ENCODE results near the gene CCR9. TPM values are rescaled to one million over a fixed set of nuclear protein-coding genes. Genes with fewer than 3 reads are reported as not detected.

CCR9 gene
- polyA plus RNA-seq, 3 donors: not detected

DNA sequence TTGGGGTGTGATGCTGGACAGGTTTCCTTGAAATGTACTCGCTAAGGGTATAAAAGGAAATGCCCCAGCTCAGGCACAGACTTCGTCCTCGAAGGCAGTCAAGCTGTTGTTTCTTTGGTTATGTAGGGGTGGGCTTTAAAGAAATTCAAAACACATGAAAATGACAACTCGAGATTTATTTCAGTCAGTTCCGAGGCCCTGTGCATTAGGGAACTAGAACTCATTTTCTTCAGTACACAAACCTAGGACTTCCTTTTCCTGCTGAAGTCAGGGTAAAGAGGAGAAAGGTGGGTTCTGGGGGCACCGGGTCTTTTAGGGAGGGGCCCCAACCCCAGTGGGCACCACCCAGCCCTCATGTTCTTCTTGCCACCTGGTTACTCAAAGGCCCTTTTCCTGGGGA lies 7.7 kb downstream of the CCR9 start:
- Histone ChIP-seq H2AFZ (ENCODE audit: insufficient read depth, low read depth, low read length, poor library complexity, severe bottlenecking) (no peak overlapping the region), H3K36me3 (replicated peaks in 1 of 2; ENCODE audit: control insufficient read depth in 1 of 2, insufficient read depth in 2 of 2, low read length in 2 of 2) (no peaks in the 10 kb centered on the region), H3K79me2 (ENCODE audit: insufficient read depth, low read length) (no peaks in the 10 kb centered on the region), H3K4me1 (ENCODE audit: control insufficient read depth in 1 of 2, insufficient read depth in 2 of 2, low read length in 2 of 2) (peaks cover 0 to 2% of the 10 kb centered on the region in 2 donors), H3K9me3 (replicated peaks in 1 of 2; ENCODE audit: control insufficient read depth in 1 of 2, insufficient read depth in 1 of 2, low read length in 2 of 2) (no peaks in the 10 kb centered on the region), H3K4me3 (replicated peaks in 1 of 3; ENCODE audit: low read depth in 2 of 3, low read length in 3 of 3) (no peak overlapping the region), H3K27ac (ENCODE audit: low read depth in 1 of 2, low read length in 2 of 2) (no peak overlapping the region), H3K9ac (ENCODE audit: insufficient read depth, low read length, poor library complexity, severe bottlenecking) (no peak overlapping the region), H4K20me1 (ENCODE audit: insufficient read depth, low read length) (no peaks in the 10 kb centered on the region), H3K27me3 (ENCODE audit: control insufficient read depth in 2 of 2, insufficient read depth in 2 of 2, low read length in 2 of 2) (no peaks in the 10 kb centered on the region), H3K4me2 (replicated peaks; ENCODE audit: extremely low read depth, low read length, poor library complexity, severe bottlenecking) (no peak overlapping the region)
- Mint-ChIP-seq H3K36me3 (no peaks in the 10 kb centered on the region), H3K4me3 (peak overlapping the region in 1 of 2 donors; percentile 13), H3K27ac (peak overlapping the region in 2 of 7 donors; percentile 14 to 23), H3K9me3 (no peaks in the 10 kb centered on the region), H3K27me3 (ENCODE audit: low read depth in 3 of 3) (peaks cover 2 to 8% (median 3%) of the 10 kb centered on the region in 3 donors), H3K4me1 (peaks cover 21% of the 10 kb centered on the region)
- TF ChIP-seq, protein P1, sequence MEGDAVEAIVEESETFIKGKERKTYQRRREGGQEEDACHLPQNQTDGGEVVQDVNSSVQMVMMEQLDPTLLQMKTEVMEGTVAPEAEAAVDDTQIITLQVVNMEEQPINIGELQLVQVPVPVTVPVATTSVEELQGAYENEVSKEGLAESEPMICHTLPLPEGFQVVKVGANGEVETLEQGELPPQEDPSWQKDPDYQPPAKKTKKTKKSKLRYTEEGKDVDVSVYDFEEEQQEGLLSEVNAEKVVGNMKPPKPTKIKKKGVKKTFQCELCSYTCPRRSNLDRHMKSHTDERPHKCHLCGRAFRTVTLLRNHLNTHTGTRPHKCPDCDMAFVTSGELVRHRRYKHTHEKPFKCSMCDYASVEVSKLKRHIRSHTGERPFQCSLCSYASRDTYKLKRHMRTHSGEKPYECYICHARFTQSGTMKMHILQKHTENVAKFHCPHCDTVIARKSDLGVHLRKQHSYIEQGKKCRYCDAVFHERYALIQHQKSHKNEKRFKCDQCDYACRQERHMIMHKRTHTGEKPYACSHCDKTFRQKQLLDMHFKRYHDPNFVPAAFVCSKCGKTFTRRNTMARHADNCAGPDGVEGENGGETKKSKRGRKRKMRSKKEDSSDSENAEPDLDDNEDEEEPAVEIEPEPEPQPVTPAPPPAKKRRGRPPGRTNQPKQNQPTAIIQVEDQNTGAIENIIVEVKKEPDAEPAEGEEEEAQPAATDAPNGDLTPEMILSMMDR (IDR thresholded peaks at IDR 0.05): no peak
- intact Hi-C loops (cut with micrococcal nuclease): no loop called here
- no CpG with 5 or more reads among the region's 6 CpGs for WGBS (ENCODE audit: insufficient coverage)
- no peak for DNase-seq

DNA sequence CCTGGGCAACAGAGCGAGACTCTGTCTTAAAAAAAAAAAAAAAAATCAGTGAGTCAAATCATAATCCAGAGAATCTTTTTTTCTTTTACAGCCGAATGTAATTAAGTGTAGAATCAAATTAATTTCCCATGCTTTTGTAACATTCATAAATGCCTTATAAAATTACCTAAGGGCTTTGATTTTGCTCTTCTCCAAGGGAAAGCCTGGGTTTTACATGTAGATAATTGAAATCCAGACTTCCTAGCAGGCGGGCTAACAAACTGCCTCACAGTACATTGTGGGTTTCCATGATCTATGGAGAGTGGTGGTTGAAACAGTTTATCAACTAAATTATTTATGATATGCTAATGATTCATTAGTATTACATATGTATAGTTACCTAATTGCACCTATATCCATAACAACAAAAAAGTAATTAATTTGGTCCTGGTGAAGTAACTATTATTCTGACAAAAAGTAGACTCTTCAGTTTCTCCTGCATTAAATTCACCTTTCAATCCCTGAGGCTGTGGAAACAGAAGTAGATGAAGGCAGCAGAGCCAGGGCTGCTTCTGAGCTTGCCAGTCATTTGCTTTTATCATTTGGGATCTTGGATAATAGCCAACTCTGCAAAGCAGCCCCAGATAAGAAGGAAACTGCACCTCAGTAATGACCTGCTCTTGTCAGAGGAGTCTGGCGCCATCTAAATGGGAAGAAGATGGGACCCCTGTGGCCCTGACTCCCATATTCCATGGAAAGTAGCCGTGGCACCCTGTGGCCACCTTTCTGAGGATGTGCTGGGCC lies 9.5 kb downstream of the CCR9 start:
- H3K9ac ChIP-seq (ENCODE audit: insufficient read depth, low read length, poor library complexity, severe bottlenecking): no peak overlapping the region
- H3K36me3 Mint-ChIP-seq: no peaks in the 10 kb centered on the region
- H3K4me2 ChIP-seq (replicated peaks; ENCODE audit: extremely low read depth, low read length, poor library complexity, severe bottlenecking): no peak overlapping the region
- no peak overlapping the region for H3K27ac Mint-ChIP-seq
- H3K27me3 ChIP-seq (ENCODE audit: control insufficient read depth in 2 of 2, insufficient read depth in 2 of 2, low read length in 2 of 2): no peaks in the 10 kb centered on the region
- no peaks in the 10 kb centered on the region for H3K4me1 ChIP-seq (ENCODE audit: control insufficient read depth in 1 of 2, insufficient read depth in 2 of 2, low read length in 2 of 2)
- H3K36me3 ChIP-seq (replicated peaks in 1 of 2; ENCODE audit: control insufficient read depth in 1 of 2, insufficient read depth in 2 of 2, low read length in 2 of 2): no peaks in the 10 kb centered on the region
- no peak overlapping the region for H3K27ac ChIP-seq (ENCODE audit: low read depth in 1 of 2, low read length in 2 of 2)
- no peak overlapping the region for H2AFZ ChIP-seq (ENCODE audit: insufficient read depth, low read depth, low read length, poor library complexity, severe bottlenecking)
- no peak overlapping the region for H3K4me3 Mint-ChIP-seq
- peaks cover 0 to 6% (median 2%) of the 10 kb centered on the region in 3 donors for H3K27me3 Mint-ChIP-seq (ENCODE audit: low read depth in 3 of 3)
- H3K4me3 ChIP-seq (replicated peaks in 1 of 3; ENCODE audit: low read depth in 2 of 3, low read length in 3 of 3): no peak overlapping the region
- no peaks in the 10 kb centered on the region for H3K79me2 ChIP-seq (ENCODE audit: insufficient read depth, low read length)
- TF ChIP-seq, protein P1 (IDR thresholded peaks at IDR 0.05): no peak
- peaks cover 16% of the 10 kb centered on the region for H3K4me1 Mint-ChIP-seq
- 100% methylated on average over 1 of the region's 5 CpGs for WGBS (ENCODE audit: insufficient coverage)
- no peaks in the 10 kb centered on the region for H3K9me3 ChIP-seq (replicated peaks in 1 of 2; ENCODE audit: control insufficient read depth in 1 of 2, insufficient read depth in 1 of 2, low read length in 2 of 2)
- H4K20me1 ChIP-seq (ENCODE audit: insufficient read depth, low read length): no peaks in the 10 kb centered on the region
- intact Hi-C loops (cut with micrococcal nuclease): no loop called here
- peaks cover 0 to under 1% (median 0%) of the 10 kb centered on the region in 7 donors for H3K9me3 Mint-ChIP-seq
- no peak for DNase-seq

Measured in CD14-positive monocyte (primary cell).